ENCODE results near the gene ZNF264.

Gene ZNF264

DNA sequence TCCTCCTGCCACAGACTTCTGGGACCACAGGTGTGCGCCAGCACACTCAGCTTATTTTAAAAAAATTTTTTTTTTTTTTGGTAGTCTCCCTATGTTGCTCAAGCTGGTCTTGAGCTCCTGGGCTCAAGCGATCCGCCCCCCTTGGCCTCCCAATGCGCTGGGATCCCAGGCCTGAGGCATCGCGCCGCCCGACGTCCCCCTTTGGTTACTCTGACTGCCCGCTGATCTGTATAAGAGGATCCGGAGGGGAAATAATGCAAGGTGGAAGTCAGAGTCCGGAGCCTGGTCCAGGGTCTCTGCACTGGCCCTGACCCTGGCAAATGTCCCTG is 48.6 kb downstream of the ZNF264 start:
- TF ChIP-seq, protein P1, sequence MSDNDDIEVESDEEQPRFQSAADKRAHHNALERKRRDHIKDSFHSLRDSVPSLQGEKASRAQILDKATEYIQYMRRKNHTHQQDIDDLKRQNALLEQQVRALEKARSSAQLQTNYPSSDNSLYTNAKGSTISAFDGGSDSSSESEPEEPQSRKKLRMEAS (IDR thresholded peaks at IDR 0.05; ENCODE audit: low read depth, low read length), result no peak
- TF ChIP-seq, protein P2, sequence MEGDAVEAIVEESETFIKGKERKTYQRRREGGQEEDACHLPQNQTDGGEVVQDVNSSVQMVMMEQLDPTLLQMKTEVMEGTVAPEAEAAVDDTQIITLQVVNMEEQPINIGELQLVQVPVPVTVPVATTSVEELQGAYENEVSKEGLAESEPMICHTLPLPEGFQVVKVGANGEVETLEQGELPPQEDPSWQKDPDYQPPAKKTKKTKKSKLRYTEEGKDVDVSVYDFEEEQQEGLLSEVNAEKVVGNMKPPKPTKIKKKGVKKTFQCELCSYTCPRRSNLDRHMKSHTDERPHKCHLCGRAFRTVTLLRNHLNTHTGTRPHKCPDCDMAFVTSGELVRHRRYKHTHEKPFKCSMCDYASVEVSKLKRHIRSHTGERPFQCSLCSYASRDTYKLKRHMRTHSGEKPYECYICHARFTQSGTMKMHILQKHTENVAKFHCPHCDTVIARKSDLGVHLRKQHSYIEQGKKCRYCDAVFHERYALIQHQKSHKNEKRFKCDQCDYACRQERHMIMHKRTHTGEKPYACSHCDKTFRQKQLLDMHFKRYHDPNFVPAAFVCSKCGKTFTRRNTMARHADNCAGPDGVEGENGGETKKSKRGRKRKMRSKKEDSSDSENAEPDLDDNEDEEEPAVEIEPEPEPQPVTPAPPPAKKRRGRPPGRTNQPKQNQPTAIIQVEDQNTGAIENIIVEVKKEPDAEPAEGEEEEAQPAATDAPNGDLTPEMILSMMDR (IDR thresholded peaks at IDR 0.05; ENCODE audit: low read depth, low read length), result no peak
- TF ChIP-seq MYC (IDR thresholded peaks at IDR 0.05; ENCODE audit: low read depth, low read length) (no peak), POLR2A (IDR thresholded peaks at IDR 0.05; ENCODE audit: extremely low read depth, insufficient read length) (no peak)
- H3K4me3 ChIP-seq (ENCODE audit: low read depth, low read length), result peak overlapping the region; percentile 7
- DNase-seq (ENCODE audit: low read depth), result no peak

DNA sequence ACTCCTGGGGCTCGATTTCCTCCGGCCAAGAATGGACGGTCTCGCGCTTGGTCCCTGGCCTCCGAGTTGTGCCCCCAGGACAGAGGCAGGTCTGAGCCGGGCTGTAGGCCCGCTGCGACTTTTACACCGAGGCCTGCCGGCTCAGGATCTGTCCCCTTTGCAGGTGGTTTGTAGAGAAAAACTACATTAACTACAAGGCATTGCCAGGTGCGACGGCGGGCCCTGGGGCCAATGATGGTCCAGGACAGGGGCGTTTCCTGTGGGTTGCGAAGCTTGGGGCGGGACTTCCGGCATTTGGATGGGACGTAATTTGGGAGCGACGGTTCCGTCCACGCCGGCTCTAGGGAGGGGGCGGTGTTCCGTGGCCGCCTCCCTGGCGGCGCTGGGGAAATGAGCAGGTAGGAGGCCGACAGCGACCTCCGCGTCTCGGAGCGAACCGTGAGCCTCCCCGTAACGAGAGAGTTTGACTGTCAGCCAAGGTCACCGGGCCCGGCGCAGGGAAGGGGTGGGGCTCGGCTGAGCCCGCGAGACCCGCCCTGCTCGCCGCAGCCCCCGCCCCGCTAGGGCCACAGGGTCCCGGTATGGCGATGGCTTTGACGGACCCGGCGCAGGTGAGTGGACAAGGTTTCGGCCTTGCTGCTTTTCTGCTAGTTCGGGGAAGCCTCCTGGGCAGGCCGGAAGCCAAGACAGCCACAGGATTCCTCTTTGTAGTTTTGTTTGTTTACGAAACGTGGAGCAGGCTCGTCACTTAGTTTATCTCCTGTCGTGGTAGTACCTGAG is 49.2 kb downstream of the ZNF264 start, which contains the start of gene ZNF805:
Gene ZNF805, plus strand, starts transcription at position 322 of the 780 bp plus-strand sequence. Its CDS starts 260 bp downstream, at position 582.
- TF ChIP-seq, protein P2 (IDR thresholded peaks at IDR 0.05; ENCODE audit: low read depth, low read length), result no peak
- TF ChIP-seq MYC (IDR thresholded peaks at IDR 0.05; ENCODE audit: low read depth, low read length) (peak; percentile 77), POLR2A (IDR thresholded peaks at IDR 0.05; ENCODE audit: extremely low read depth, insufficient read length) (peak; percentile 36)
- TF ChIP-seq, protein P1 (IDR thresholded peaks at IDR 0.05; ENCODE audit: low read depth, low read length), result peak; percentile 80
- peak within 1 kb of the TSS; percentile 87 for H3K4me3 ChIP-seq (ENCODE audit: low read depth, low read length)
- DNase-seq (ENCODE audit: low read depth), result peak; percentile 90

DNA sequence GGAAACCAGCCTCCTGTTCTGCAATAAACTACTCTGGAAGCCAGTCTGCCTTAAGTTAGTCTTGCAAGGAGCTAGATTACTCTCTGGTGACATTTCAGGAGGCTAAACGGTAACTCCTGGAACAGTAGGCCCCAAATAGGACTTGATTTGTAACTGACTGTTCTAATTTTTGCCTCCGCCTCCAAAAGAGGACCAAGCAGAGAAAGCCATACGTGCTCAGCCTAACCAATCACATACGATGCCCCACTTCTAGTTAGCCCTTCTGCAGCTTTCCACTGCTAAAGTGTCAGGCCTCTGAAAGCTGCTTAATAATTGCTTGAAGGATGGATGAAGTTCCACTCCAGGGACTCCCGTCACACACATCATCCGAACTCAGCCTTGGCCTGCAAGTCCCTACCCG is 49.9 kb downstream of the ZNF264 start:
- peak overlapping the region; percentile 87 for H3K4me3 ChIP-seq (ENCODE audit: low read depth, low read length)
- peak; percentile 10 for DNase-seq (ENCODE audit: low read depth)
- TF ChIP-seq MYC (IDR thresholded peaks at IDR 0.05; ENCODE audit: low read depth, low read length) (no peak), POLR2A (IDR thresholded peaks at IDR 0.05; ENCODE audit: extremely low read depth, insufficient read length) (no peak)
- TF ChIP-seq, protein P2 (IDR thresholded peaks at IDR 0.05; ENCODE audit: low read depth, low read length), result no peak
- TF ChIP-seq, protein P1 (IDR thresholded peaks at IDR 0.05; ENCODE audit: low read depth, low read length), result no peak

DNA sequence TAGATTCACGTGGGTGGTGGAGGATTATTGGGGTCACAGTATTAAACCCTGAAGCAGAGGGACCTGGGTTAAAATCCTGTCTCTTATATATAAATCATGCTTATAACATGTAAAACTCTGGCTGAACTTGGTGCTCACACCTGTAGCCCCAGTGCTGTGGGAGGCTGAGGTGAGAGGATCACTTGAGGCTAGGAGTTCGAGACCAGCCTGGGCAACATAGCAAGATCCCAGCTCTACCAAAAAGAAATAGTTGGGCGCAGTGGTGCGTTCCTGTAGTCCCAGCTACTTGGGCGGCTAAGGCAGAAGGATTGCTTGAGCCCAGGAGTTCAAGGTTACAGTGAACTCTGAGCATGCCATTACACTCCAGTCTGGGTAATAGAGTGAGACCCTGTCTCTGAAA is 51.5 kb downstream of the ZNF264 start:
- TF ChIP-seq, protein P1 (IDR thresholded peaks at IDR 0.05; ENCODE audit: low read depth, low read length), result no peak
- TF ChIP-seq POLR2A (IDR thresholded peaks at IDR 0.05; ENCODE audit: extremely low read depth, insufficient read length), result no peak
- TF ChIP-seq, protein P2 (IDR thresholded peaks at IDR 0.05; ENCODE audit: low read depth, low read length), result no peak
- no peak for TF ChIP-seq MYC (IDR thresholded peaks at IDR 0.05; ENCODE audit: low read depth, low read length)
- DNase-seq (ENCODE audit: low read depth), result no peak
- H3K4me3 ChIP-seq (ENCODE audit: low read depth, low read length), result no peak overlapping the region

DNA sequence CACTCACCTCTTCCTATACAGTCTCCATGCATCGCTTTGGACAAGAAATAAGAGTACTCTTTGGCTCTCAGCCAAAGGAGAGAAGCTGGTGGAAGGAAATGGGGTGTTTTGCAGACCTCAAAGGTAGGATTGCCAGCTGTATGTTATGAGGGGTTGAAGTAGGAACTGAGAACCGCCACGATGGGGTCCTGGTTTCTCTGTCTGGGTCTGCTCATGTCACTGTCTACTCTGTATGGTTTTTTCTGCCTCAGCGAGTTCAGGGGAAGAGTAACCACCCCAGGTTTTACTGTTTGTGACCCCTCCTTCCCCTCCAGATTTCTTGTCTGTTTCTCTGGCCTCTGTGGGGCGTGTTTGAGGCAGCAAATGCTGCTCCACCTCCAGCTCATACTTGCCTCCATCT is 53.2 kb downstream of the ZNF264 start:
- DNase-seq (ENCODE audit: low read depth), result no peak
- H3K4me3 ChIP-seq (ENCODE audit: low read depth, low read length), result no peak overlapping the region
- TF ChIP-seq, protein P1 (IDR thresholded peaks at IDR 0.05; ENCODE audit: low read depth, low read length), result no peak
- TF ChIP-seq, protein P2 (IDR thresholded peaks at IDR 0.05; ENCODE audit: low read depth, low read length), result no peak
- no peak for TF ChIP-seq POLR2A (IDR thresholded peaks at IDR 0.05; ENCODE audit: extremely low read depth, insufficient read length)
- no peak for TF ChIP-seq MYC (IDR thresholded peaks at IDR 0.05; ENCODE audit: low read depth, low read length)

Measured in NB4 (cell line).